Natural killer cell (primary cell): ENCODE measurements around the gene IFNLR1. TPM values are rescaled to one million over a fixed set of nuclear protein-coding genes. Genes with fewer than 3 reads are reported as not detected.

Experiments
- ATAC-seq, 3 donors: fragments of 150-1000 bp in 2 of 3; fragments of 200-7000 bp in 1 of 3; cut with Tn5 transposase; 1 replicate in 1 of 3; 2 replicates in 2 of 3; pipeline ENCODE4 v1.10.0; 2021; ENCODE audit warnings: mild to moderate bottlenecking in 2 of 3, moderate library complexity in 2 of 3
- DNase-seq, 2 donors: peaks; one replicate each; pipeline versions ENCODE4 v3.0.0 to v3.0.0-alpha.2; 2013 to 2021; ENCODE audit warnings: mixed read lengths in 1 of 2
- H3K27ac ChIP-seq: one replicate; pipeline ENCODE4 v1.5.1; 2013; ENCODE audit warnings: mild to moderate bottlenecking, low read length
- H3K27me3 ChIP-seq: one replicate; pipeline ENCODE4 v1.6.1; 2013; ENCODE audit warnings: low read length; ENCODE audit not compliant: control insufficient read depth, insufficient read depth
- H3K36me3 ChIP-seq: one replicate; pipeline ENCODE4 v1.6.1; 2013; ENCODE audit warnings: low read length; ENCODE audit not compliant: control insufficient read depth, insufficient read depth
- H3K4me1 ChIP-seq: one replicate; pipeline ENCODE4 v1.6.1; 2013; ENCODE audit warnings: low read length; ENCODE audit not compliant: control insufficient read depth, insufficient read depth
- H3K4me3 ChIP-seq: one replicate; pipeline ENCODE4 v1.5.1; 2013; ENCODE audit warnings: low read length
- H3K9me3 ChIP-seq: one replicate; pipeline ENCODE4 v1.6.1; 2013; ENCODE audit warnings: low read length; ENCODE audit not compliant: control insufficient read depth, insufficient read depth
- H3K27ac Mint-ChIP-seq, 2 donors: one replicate each; pipeline ENCODE4 v1.8.0; 2022; ENCODE audit warnings: mild to moderate bottlenecking in 2 of 2, mixed read lengths in 2 of 2, moderate library complexity in 1 of 2
- H3K27me3 Mint-ChIP-seq, 2 donors: one replicate each; pipeline ENCODE4 v1.8.0; 2022; ENCODE audit warnings: low read depth in 2 of 2, mixed read lengths in 2 of 2
- H3K36me3 Mint-ChIP-seq: one replicate; pipeline ENCODE4 v1.8.0; 2022; ENCODE audit warnings: mixed read lengths
- H3K4me1 Mint-ChIP-seq, 2 donors: one replicate each; pipeline ENCODE4 v1.8.0; 2022; ENCODE audit warnings: mixed read lengths in 2 of 2
- H3K4me3 Mint-ChIP-seq: one replicate; pipeline ENCODE4 v1.8.0; 2022; ENCODE audit warnings: mild to moderate bottlenecking, moderate library complexity, mixed read lengths
- H3K9me3 Mint-ChIP-seq, 2 donors: one replicate each; pipeline ENCODE4 v1.8.0; 2022; ENCODE audit warnings: mixed read lengths in 2 of 2
- WGBS: methylation state at CpG from one replicate; pipeline ENCODE4 v1.1.7; 2013; ENCODE audit warnings: missing lambda C conversion rate; ENCODE audit not compliant: insufficient coverage; 5-methylcytosine and 5-hydroxymethylcytosine counted together
- intact Hi-C: fragments of 100-400 bp; cut with micrococcal nuclease; formaldehyde crosslinking; loops from one replicate; pipeline ENCODE4 v1.14.2; 2022
- total RNA-seq, 4 donors: library from RNA; stranded (reverse); fragments of 120-200 nt in 1 of 4; gene quantifications; one replicate each; pipeline versions ENCODE4 v1.2.3 to v1.2.4, GENCODE V29; 2013 to 2022
- TF ChIP-seq, protein P1 (sequence below): fragments of 200-600 bp; IDR thresholded peaks from one replicate; pipeline ENCODE4 v1.8.0; 2022; ENCODE audit warnings: antibody characterized with exemption

Gene IFNLR1
- total RNA-seq, 3 donors from 2014 or later (not counting 1 experiment from before 2014, with no cell fraction given) = 0.07 to 2.5 (median 0.19) TPM

DNA sequence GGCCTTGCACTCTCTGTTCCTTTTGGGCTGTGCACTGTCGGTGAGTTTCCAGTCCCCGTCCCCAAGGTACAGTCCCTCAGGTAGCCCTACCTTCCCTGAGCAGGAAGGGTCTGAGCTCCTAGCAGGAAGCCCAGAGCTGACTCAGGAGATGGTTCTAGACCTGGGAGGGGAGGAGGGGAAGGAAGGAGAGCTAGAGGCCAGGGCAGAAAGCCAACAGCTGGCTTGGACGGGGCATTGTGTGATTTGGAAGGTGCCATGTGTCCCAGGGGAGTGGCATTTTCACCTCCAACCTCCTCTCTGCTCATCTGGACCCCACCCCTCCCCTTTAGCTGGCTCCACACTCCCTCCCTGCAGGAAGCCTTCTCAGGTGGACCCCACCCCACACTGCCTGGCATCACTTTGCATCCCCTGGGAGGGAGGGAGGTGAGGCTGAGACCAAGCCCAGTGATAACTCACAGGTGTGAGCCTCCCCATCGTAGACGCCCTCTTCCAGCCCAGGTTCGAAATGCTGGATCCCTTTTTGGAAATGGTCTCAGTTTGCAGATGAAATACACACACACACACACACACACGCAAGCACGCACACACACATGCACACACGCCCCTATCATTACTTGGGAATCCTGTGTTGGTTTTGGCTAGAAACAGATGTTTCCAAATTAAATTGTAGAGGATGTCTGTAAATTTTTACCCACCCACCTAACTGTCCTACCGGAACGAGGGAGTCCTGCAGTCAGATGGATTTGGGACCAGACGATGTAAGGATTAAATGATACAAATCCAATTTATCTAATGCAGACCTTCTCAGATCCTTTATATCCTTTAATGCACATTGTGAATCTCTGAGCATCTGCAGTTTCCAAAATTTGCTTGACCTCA, 19.7 kb upstream of the IFNLR1 start:
- WGBS = 68% methylated on average over 10 of the region's 12 CpGs
- no peak for DNase-seq
- no peak for ATAC-seq
- Mint-ChIP-seq H3K4me3 (no peak overlapping the region), H3K4me1 (peaks cover 0 to 3% of the 10 kb centered on the region in 2 donors), H3K27me3 (peaks cover 0 to 5% of the 10 kb centered on the region in 2 donors), H3K27ac (no peak overlapping the region), H3K36me3 (no peaks in the 10 kb centered on the region), H3K9me3 (peaks cover 2% of the 10 kb centered on the region in 2 donors)
- Histone ChIP-seq H3K9me3 (peaks cover 1% of the 10 kb centered on the region), H3K4me1 (no peaks in the 10 kb centered on the region), H3K27ac (no peak overlapping the region), H3K27me3 (no peaks in the 10 kb centered on the region), H3K36me3 (no peaks in the 10 kb centered on the region), H3K4me3 (no peak overlapping the region)
- intact Hi-C loops = no loop called here
- TF ChIP-seq, protein P1, sequence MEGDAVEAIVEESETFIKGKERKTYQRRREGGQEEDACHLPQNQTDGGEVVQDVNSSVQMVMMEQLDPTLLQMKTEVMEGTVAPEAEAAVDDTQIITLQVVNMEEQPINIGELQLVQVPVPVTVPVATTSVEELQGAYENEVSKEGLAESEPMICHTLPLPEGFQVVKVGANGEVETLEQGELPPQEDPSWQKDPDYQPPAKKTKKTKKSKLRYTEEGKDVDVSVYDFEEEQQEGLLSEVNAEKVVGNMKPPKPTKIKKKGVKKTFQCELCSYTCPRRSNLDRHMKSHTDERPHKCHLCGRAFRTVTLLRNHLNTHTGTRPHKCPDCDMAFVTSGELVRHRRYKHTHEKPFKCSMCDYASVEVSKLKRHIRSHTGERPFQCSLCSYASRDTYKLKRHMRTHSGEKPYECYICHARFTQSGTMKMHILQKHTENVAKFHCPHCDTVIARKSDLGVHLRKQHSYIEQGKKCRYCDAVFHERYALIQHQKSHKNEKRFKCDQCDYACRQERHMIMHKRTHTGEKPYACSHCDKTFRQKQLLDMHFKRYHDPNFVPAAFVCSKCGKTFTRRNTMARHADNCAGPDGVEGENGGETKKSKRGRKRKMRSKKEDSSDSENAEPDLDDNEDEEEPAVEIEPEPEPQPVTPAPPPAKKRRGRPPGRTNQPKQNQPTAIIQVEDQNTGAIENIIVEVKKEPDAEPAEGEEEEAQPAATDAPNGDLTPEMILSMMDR = no peak

DNA sequence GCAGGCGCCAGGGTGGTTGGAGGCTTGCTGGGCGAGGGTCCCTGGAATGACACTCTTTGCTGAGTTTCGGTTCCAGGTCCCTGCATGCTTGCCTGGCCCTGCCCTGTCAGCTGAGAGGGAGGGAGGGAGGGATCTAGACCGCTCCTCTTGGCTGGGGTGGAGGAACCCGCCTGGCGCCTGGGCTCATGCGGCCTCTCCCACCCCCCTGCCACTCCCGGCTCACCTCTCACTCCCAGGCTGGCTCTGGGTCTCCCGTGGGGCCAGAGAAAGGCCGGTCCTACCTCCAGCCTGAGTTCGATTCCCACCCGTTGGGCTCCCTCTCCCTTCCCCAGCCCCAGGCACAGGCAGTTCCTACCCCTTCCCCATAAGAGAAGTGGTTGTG, 19.0 kb upstream of the IFNLR1 start:
- no peaks in the 10 kb centered on the region for H3K36me3 ChIP-seq
- no peaks in the 10 kb centered on the region for H3K36me3 Mint-ChIP-seq
- WGBS = 84% methylated on average over 10 of the region's 12 CpGs
- TF ChIP-seq, protein P1 = no peak
- H3K4me1 ChIP-seq = no peaks in the 10 kb centered on the region
- H3K27ac ChIP-seq = no peak overlapping the region
- no peaks in the 10 kb centered on the region for H3K9me3 ChIP-seq
- ATAC-seq (no peak), DNase-seq (no peak)
- intact Hi-C loops = no loop called here
- H3K4me3 Mint-ChIP-seq = no peak overlapping the region
- no peak overlapping the region for H3K4me3 ChIP-seq
- no peaks in the 10 kb centered on the region for H3K4me1 Mint-ChIP-seq
- peaks cover 0 to 5% of the 10 kb centered on the region in 2 donors for H3K27me3 Mint-ChIP-seq
- no peak overlapping the region for H3K27ac Mint-ChIP-seq
- H3K27me3 ChIP-seq = no peaks in the 10 kb centered on the region
- no peaks in the 10 kb centered on the region for H3K9me3 Mint-ChIP-seq

DNA sequence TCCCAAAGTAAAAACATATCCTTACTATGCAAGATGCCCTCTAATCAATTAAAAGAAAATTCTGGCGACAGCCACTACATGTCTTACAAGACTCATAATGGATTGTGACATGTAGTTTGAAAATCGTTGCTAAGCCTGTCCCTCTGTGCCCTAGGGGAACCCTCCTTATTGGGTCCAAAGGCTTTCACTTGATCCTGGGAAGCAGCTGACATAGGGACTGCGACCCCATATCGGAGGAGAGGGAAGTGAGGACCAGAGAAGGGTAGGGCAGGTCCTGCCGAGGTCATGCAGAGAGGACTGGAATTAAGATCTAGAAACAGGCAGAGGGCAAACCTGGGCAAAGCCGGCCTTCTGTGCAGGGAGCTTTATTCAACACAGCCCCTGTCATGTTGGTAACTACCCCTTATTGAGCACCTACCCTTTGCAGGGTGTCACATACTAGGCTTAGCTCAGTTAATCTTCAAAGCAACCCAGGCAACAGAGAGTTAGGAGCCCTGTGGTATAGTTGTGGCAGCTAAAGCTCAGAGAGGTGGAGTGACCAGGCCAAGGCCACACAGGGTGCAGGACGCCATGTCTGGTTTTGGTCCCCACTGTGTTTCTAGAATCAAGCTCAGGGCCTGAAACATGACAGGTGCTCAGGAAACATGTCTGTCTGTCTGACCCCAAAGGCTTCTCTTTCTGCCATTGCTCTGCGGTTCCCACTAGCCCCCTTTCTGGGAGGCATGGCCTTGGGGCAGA, 18.4 kb upstream of the IFNLR1 start:
- Mint-ChIP-seq H3K36me3 (no peaks in the 10 kb centered on the region), H3K9me3 (no peaks in the 10 kb centered on the region), H3K4me3 (no peak overlapping the region), H3K4me1 (no peaks in the 10 kb centered on the region), H3K27ac (no peak overlapping the region), H3K27me3 (peaks cover 0 to 5% of the 10 kb centered on the region in 2 donors)
- Histone ChIP-seq H3K36me3 (no peaks in the 10 kb centered on the region), H3K9me3 (no peaks in the 10 kb centered on the region), H3K27me3 (no peaks in the 10 kb centered on the region), H3K4me3 (no peak overlapping the region), H3K4me1 (no peaks in the 10 kb centered on the region), H3K27ac (no peak overlapping the region)
- TF ChIP-seq, protein P1 = no peak
- DNase-seq (no peak), ATAC-seq (no peak)
- intact Hi-C loops = no loop called here
- 81% methylated on average over 7 of the region's 8 CpGs for WGBS
